Stromal cell of bone marrow (primary cell): Measurements from ENCODE around the gene MPHOSPH8.
"Not testable (repeated sequence)": the region's sequence is repeated elsewhere in the genome, so short reads cannot be mapped to it uniquely, and the experiment has no call there.

Experiments used
- DNase-seq: peaks from one replicate; pipeline ENCODE4 v3.0.0-alpha.2; 2012; ENCODE audit warnings: low read depth

The MPHOSPH8 gene

DNA sequence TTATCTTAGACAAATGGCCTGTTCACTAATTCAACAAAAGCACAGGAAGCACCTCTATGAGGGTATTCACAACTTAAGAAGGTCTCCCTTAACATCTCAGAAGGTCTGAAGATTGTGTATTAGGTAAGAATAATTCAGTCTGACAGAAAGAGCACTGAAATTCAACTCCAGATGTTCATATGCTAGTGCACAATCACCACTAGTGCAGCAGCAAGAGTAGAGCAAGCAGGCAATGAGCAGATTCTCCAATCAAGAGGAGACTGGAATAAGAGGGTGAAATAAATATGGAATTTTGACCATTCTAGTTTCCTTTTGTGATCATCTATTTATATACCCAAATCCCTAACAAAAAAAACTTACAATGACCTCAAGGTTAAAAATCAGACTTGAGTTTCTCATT, 52.0 kb downstream of the MPHOSPH8 start:
- no peak for DNase-seq

DNA sequence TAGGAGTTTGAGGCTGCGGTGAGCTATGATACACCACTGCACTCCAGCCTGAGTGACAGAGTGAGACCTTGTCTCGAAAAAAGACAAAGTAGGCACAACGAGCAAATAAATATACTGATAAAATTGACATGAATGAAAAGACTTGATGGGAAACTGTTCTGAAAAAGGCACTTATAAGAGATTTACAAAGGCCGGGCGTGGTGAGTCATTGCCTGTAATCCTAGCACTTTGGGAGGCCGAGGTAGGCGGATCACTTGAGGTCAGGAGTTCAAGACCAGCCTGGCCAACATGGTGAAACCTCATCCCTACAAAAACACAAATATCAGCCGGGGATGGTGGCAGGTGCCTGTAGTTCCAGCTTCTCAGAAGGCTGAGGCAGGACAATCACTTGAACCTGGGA, 58.0 kb downstream of the MPHOSPH8 start:
- peak; percentile 3 for DNase-seq

DNA sequence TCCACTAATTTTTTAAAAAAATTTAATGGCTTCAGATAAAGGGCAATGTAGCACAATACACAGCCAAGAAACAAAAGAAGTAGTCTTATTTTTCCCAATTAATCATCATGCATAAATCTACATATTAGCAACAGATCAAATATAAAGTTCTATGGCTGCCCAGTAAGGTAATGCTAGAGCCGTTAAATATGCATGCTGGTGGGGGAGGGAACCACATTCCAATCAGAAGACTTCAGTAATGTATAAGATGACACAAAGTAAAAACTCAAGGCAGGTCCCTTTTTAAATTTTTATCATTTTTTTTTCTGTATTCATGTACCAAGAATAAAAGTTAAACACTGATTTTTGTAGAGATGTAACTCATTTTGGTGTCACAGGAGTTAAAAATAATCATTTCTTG, 62.0 kb downstream of the MPHOSPH8 start:
- DNase-seq, result no peak

DNA sequence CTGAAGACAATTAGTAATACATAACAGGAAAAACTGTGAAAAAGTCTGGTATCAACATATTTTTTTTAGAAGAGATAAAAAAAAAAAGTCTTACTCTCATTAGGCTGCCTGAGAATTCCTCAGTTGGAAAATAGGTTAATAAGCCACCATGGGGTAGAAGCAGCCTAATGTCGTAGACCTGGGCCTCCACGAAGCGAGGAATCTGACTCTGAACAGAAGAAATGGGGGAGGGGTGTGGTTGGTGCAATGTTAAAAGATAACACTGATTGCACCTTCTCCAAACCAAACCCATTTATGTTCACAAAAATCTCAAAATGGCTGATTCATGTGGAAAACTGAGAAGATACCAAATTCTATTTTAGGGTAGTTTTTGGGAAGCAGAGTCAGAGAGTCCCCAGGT, 62.4 kb downstream of the MPHOSPH8 start:
- DNase-seq, result no peak

DNA sequence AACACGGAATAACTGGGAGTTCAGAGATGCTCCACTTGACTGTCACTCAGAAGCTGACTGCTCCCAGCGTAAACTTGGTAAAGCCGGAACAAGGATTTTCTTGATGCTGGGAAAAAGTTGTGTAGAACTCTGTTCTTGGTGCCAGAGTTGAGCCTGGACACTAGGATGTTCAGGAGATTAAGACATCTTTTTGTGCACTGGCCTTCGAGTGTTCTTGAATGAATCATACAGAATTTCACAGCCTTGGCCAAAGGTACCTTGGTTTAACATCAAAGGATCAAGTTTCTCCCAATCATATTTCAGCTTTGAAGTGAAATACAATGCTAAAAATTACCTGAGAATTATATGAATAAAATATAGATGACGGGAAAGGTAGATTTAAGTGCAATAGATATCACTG, 67.5 kb downstream of the MPHOSPH8 start:
- DNase-seq, result not testable (repeated sequence)

DNA sequence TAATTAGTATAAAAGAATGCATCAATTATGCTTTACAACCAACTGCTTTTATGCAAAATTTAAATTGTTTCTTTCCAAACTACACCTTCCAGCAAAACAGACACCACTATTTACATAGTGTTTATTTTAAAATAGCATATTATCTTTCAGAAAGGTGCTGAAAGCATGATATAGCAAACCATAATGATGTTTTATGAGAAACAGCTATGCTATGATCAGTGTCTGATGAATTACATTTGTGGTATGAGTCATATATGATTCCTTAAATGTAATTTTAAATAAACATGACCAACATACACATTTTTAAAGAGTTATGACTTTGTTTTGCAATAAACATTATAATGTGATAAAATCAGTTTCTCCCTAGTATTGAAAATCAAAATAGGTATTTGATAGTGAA, 68.2 kb downstream of the MPHOSPH8 start:
- DNase-seq, result not testable (repeated sequence)

DNA sequence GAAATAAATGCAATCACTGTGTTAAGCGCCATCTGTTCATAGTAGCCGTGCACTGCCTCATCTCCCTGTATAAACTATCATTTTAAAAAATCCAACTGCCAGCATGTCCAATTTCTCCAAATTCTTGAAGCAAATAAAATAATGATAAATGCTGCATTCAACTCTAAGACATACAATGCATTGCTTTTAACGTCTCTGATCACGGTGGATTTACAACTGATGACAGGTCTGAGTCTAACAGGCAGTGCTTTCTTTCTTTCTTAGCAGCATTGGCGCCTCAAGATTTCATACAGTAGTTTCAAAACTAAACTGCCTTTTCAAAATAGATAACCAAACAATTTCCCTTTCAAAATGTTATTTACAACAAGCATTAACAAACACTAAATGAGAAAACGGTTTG, 70.8 kb downstream of the MPHOSPH8 start:
- not testable (repeated sequence) for DNase-seq

DNA sequence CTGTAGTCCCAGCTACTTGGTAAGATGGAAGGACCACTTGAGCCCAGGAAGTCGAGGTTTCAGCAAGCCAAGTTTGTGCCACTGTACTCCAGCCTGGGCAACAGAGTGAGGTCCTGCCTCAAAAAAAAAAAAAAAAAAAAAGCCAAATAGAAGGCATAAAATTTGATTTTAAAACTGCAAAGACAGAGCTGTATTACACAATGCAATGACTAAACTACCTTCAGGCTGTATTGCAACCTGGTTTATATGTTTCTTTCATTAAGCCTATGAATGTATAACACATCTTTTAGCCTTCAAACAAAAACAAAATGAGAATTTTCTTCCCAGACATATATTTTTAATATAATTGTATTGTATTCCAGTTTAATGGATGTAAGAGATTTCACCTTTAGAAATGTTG, 75.6 kb downstream of the MPHOSPH8 start:
- DNase-seq, result not testable (repeated sequence)

DNA sequence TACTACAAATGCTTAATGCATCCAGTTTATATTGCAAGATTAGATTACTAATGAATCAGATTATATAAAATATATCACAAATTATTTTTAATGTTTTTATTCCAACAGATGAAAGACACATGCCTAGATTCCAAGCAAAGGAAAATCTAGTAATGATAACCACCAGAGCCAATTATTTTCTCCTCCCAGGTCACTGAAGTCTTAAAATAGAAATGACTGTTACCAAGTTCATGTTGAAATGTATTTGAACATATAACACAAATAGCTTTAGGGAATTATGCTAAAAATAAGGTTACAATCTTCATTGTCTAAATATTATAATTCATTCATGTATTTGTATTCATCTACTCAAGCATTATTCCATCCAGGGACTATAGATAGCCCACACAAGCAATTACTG, 76.3 kb downstream of the MPHOSPH8 start:
- DNase-seq, result not testable (repeated sequence)

DNA sequence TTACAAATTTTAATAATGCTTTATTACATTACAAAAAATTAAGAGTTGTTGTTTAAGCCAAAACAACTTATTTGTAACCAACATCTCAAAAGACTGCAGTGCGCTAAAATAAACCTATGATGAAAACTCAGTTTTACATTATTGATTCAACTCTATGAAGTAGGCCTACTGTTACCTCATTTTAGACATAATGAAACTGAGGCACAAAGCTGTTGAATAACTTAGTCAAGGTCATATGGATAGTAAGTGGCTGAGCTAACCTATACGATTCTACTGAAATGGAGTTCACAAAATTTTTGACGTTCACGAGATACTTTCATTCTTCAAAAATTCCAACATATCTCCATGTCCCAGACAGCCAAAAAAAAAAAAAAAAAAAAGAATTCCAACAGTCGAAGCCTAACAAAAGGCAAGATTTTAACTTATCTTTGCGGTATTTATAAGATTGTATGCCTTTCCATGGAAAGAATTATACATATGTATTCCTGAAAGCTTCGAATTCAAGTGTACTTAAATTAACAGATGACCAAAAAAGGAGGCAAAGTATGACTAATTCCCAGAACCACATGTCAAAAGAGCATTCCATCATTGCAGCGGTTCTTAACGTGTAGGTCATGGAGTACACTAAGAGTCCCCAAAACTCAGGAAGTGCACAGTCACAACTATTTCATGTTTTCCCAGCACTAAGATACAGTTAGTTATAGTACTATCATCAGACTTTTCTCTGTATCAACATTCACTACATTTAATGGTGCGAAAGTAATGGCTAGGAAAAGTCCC, 79.9 kb downstream of the MPHOSPH8 start:
- DNase-seq, result peak; percentile 23

DNA sequence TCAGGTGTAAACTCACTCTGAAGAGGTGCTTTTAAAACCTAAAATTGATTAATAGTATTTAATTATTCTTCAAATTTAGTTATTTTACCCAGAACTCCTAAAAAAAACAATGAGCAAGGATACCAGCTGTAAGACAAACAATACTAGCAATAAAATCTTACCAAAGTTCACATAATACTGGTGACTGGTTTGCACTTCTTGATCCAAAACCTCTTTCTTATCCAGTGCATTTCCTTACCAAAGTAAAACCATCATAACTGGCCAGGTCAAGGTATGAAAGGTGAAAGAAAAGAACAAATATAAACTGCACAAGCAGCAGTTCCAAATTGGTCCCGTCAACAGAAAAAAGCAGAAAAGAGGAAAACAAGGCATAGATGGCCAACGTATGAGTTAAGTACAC, 86.6 kb downstream of the MPHOSPH8 start:
- DNase-seq, result no peak
